Measurements from ENCODE around the gene PKN1. TPM values are rescaled to one million over a fixed set of nuclear protein-coding genes. Genes with fewer than 3 reads are reported as not detected.
A peak's percentile ranks its signal among the peaks of the same experiment; 100 is the strongest.

PKN1 gene
- total and polyA plus RNA-seq, 12 donors = 85.2 to 176 (median 126) TPM

DNA sequence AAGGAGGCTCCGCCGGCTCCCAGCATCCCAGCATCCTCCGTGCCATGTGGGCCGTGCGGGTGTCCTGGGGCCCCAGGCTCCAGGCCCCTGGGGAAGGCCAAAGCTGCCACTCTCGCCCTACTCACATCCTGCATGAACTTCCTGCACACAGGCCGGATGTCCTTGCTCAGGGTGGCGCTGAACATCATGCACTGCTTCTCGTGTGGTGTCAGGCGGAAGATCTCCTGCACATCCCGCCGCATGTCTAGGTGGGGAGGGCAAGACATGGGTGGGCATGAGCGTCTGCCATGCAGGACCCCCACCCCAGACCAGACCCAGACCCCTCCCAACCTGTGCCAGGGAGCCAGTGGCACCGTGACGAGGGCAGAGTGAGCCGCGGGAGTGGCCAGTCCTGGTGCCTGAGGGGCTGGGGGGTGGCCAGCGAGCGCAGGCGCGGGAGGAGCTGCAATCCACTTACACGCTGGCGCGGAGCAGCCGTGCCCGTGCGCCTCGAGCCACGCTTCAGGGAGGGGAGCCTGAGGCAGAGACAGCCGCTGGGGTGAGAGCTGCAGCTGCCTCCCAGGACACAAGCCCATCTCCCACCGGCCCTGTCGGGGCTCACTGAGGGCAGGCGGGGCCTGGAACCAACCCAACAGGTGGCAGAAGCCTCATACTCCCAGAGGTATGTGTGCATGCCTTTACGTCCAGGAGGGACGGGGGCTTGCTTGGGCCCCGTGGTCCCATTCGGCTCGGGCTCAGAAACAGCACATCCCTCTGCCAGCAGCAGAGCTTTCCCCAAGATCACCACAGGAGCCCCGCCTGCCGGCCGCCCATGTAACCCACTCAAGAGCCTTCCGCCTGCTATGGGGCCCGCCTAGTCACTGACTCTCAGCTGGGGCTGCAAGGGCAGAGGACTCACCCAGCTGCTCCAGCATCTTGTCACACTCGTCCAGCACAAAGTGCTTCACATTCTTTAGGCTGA is 22.7 kb upstream of the PKN1 start:
- no peaks in the 10 kb centered on the region for H3K9me3 ChIP-seq
- peaks cover 4 to 88% (median 62%) of the 10 kb centered on the region in 9 donors for H3K36me3 ChIP-seq
- DNase-seq = no peak
- no peak overlapping the region for H3K4me3 ChIP-seq
- peak overlapping the region in 1 of 10 donors; percentile 53 for H3K27ac ChIP-seq
- WGBS, 2 donors = 90 to 93% methylated on average over 44 of the region's 44 CpGs
- TF ChIP-seq, protein P1, sequence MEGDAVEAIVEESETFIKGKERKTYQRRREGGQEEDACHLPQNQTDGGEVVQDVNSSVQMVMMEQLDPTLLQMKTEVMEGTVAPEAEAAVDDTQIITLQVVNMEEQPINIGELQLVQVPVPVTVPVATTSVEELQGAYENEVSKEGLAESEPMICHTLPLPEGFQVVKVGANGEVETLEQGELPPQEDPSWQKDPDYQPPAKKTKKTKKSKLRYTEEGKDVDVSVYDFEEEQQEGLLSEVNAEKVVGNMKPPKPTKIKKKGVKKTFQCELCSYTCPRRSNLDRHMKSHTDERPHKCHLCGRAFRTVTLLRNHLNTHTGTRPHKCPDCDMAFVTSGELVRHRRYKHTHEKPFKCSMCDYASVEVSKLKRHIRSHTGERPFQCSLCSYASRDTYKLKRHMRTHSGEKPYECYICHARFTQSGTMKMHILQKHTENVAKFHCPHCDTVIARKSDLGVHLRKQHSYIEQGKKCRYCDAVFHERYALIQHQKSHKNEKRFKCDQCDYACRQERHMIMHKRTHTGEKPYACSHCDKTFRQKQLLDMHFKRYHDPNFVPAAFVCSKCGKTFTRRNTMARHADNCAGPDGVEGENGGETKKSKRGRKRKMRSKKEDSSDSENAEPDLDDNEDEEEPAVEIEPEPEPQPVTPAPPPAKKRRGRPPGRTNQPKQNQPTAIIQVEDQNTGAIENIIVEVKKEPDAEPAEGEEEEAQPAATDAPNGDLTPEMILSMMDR (IDR thresholded peaks at IDR 0.05) = no peak
- no peaks in the 10 kb centered on the region for H3K27me3 ChIP-seq
- ATAC-seq = no peak
- H3K4me1 ChIP-seq = peaks cover 4 to 43% (median 26%) of the 10 kb centered on the region in 9 donors
- intact Hi-C loops (cut with DNase I) = loop anchor here in 2 of 10 donors (10.0 kb wide), 1 partner anchor 266 kb away; no protein-coding TSS in a partner anchor

DNA sequence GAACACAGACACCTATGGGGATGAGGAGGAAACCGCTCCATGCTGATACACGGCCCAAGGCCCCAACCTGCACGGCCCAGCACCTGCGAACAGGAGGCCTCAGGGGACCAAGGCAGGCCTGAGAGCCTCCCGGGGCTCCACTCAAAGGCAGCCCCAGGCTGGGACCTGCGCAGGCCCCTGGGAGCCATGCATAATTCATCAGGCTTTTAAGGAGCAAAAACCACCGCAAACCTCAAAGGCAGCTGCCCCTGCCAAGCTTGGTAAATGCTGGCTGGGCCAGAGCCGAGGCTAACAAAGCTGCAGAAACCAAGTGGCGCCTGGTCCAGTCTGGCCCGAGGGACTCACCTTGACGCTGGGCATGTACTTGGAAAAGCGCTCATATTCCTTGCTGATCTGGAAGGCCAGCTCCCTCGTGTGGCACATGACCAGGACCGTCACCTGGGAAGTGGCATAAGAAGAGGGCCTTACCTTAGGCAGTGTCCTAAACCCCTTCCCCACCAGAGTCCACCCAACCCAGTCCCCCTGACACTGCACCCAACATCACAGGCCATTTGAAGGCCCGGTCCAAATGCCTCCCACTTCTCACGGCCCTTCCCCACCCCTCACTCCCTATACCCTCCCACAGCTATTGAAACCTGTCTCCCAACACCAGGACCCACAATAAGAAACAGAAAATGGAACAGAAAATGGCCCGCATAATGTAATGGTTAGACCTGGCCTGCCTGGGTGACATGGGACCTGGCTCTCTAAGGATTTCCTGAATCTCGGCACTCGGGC is 21.8 kb upstream of the PKN1 start:
- intact Hi-C loops (cut with DNase I) = loop anchor here in 2 of 10 donors (10.0 kb wide), 1 partner anchor 267 kb away; no protein-coding TSS in a partner anchor
- peaks cover 4 to 48% (median 29%) of the 10 kb centered on the region in 9 donors for H3K4me1 ChIP-seq
- 91 to 93% methylated on average over 19 of the region's 19 CpGs for WGBS, 2 donors

DNA sequence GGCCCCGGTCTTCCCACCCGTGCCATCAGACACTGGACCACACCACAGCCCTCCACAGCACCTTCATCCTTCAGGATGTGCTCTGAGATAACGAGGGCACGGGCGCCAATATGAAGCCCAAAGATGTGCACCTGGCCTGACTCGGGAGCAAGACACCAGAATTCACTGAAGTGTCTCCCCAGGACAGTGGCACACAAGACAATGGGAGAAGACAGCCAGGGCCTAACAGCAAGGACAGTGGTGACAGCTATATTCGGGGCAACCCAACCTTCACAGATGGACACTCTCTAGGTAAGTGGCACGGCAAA is 21.2 kb upstream of the PKN1 start:
- Histone ChIP-seq H3K4me3 (no peak overlapping the region), H3K36me3 (peaks cover 4 to 85% (median 56%) of the 10 kb centered on the region in 9 donors), H3K4me1 (peaks cover 4 to 53% (median 30%) of the 10 kb centered on the region in 9 donors), H3K27me3 (no peaks in the 10 kb centered on the region), H3K9me3 (no peaks in the 10 kb centered on the region), H3K27ac (no peak overlapping the region)
- ATAC-seq (no peak), DNase-seq (no peak)
- WGBS, 2 donors = 93% methylated on average over 8 of the region's 8 CpGs
- intact Hi-C loops (cut with DNase I) = loop anchor here in 2 of 10 donors (10.0 kb wide), 1 partner anchor 267 kb away; no protein-coding TSS in a partner anchor
- TF ChIP-seq, protein P1 (IDR thresholded peaks at IDR 0.05) = no peak

More for the DNA sequence above, 21.8 kb upstream of the PKN1 start:
- DNase-seq (no peak), ATAC-seq (no peak)
- no peak overlapping the region for H3K4me3 ChIP-seq
- H3K36me3 ChIP-seq = peaks cover 4 to 88% (median 61%) of the 10 kb centered on the region in 9 donors
- H3K27ac ChIP-seq = no peak overlapping the region
- TF ChIP-seq, protein P1 (IDR thresholded peaks at IDR 0.05) = no peak
- no peaks in the 10 kb centered on the region for H3K27me3 ChIP-seq
- no peaks in the 10 kb centered on the region for H3K9me3 ChIP-seq
